ENCODE measurements around the gene DDIT4. TPM values are rescaled to one million over a fixed set of nuclear protein-coding genes. Genes with fewer than 3 reads are reported as not detected.

DDIT4 gene
- total and polyA plus RNA-seq, 2 of the 8 experiments (the other 6 are each of a cell fraction or from before 2014, with no cell fraction given): 47.4 to 108 TPM

- H3K18ac ChIP-seq (ENCODE audit: extremely low read depth, low read length): no peak overlapping the region
- H4K91ac ChIP-seq (replicated peaks; ENCODE audit: insufficient read length, low read length): no peak overlapping the region
- no peak overlapping the region for H2BK12ac ChIP-seq (ENCODE audit: low read depth, low read length)
- H3K23ac ChIP-seq (ENCODE audit: insufficient read length): no peak overlapping the region
- H2BK20ac ChIP-seq (ENCODE audit: low read length): no peak overlapping the region
- H3K9me3 ChIP-seq (ENCODE audit: insufficient read depth in 2 of 2, low read depth in 1 of 2, low read length in 1 of 2): no peaks in the 10 kb centered on the region
- H2BK120ac ChIP-seq (replicated peaks; ENCODE audit: low read depth, low read length): no peak overlapping the region
- no peaks in the 10 kb centered on the region for H4K20me1 ChIP-seq (replicated peaks in 1 of 2; ENCODE audit: control insufficient read depth in 1 of 2, insufficient read depth in 2 of 2, low read length in 2 of 2)
- no peaks in the 10 kb centered on the region for H3K79me2 ChIP-seq (ENCODE audit: control insufficient read depth in 1 of 2, insufficient read depth in 2 of 2, low read length in 2 of 2)
- no peak overlapping the region for H2AFZ ChIP-seq (ENCODE audit: low read length)
- no peak overlapping the region for H3K14ac ChIP-seq (ENCODE audit: insufficient read length)
- FAIRE-seq: no peak
- no peak overlapping the region for H3K4me3 ChIP-seq (ENCODE audit: extremely low read depth in 1 of 4, insufficient read depth in 2 of 4, low read depth in 3 of 4, low read length in 4 of 4)
- no peaks in the 10 kb centered on the region; a peak in 1 of 7 replicates for H3K27me3 ChIP-seq (replicated peaks in 1 of 4; ENCODE audit: control insufficient read depth in 3 of 4, extremely low read depth in 1 of 4, insufficient read depth in 3 of 4, low read length in 3 of 4)
- H2BK5ac ChIP-seq (ENCODE audit: low read depth, low read length): no peak overlapping the region
- H3K56ac ChIP-seq (replicated peaks; ENCODE audit: insufficient read length, low read depth, low read length): no peak overlapping the region
- H3K4me2 ChIP-seq (ENCODE audit: insufficient read depth in 1 of 2, low read depth in 2 of 2, low read length in 2 of 2): no peak overlapping the region
- peaks cover 8 to 14% (median 12%) of the 10 kb centered on the region in 4 experiments for H3K4me1 ChIP-seq (replicated peaks in 1 of 4; ENCODE audit: control insufficient read depth in 3 of 4, insufficient read depth in 4 of 4, low read length in 3 of 4)
- CTCF ChIA-PET (ENCODE audit: partially characterized antibody): interaction anchor here (1.3 to 2.3 kb wide), 4 partner anchors 10 to 30 kb away, joined by 4 to 9 read pairs (median 6); partner anchors contain the start of gene DDIT4
- TF ChIP-seq JUND (IDR thresholded peaks at IDR 0.05; ENCODE audit: low read length) (no peak), SIN3A (conservative IDR thresholded peaks at IDR 0.05 in 1 of 2, IDR thresholded peaks at IDR 0.05 in 1 of 2; ENCODE audit: low read depth in 1 of 2, low read length in 2 of 2) (no peak), RBBP5 (IDR thresholded peaks at IDR 0.05; ENCODE audit: borderline replicate concordance, low read depth, low read length) (no peak), SRF (IDR thresholded peaks at IDR 0.05; ENCODE audit: low read depth, low read length) (no peak), EZH2 (IDR thresholded peaks at IDR 0.05; ENCODE audit: low read depth, low read length, severe bottlenecking) (no peak), TAF1 (IDR thresholded peaks at IDR 0.05; ENCODE audit: low read depth, low read length) (no peak), CHD2 (IDR thresholded peaks at IDR 0.05; ENCODE audit: low read length) (no peak), KDM5A (IDR thresholded peaks at IDR 0.05; ENCODE audit: low read length) (no peak)
- 90% methylated on average over 3 of the region's 3 CpGs; no CpG with 5 or more reads in 1 of the 2 experiments for WGBS, 2 experiments (ENCODE audit: extremely low coverage in 1 of 2, insufficient coverage in 1 of 2, insufficient read length in 1 of 2, insufficient replicate concordance in 2 of 2, low coverage in 1 of 2, low lambda C conversion rate in 2 of 2, missing lambda C conversion rate in 1 of 2)
- no peaks in the 10 kb centered on the region for H3K23me2 ChIP-seq (ENCODE audit: low read depth, low read length)
- no peak overlapping the region for H3K4ac ChIP-seq (replicated peaks; ENCODE audit: insufficient read length, low read depth, low read length)
- no peak overlapping the region for H2AK5ac ChIP-seq (ENCODE audit: low read depth, low read length)
- POLR2A ChIA-PET (ENCODE audit: partially characterized antibody): interaction anchor here (1.2 to 24.2 kb wide), 5 partner anchors 9 to 30 kb away, joined by 3 to 673 read pairs (median 4); partner anchors contain the start of gene DDIT4
- no peak overlapping the region for H4K5ac ChIP-seq (ENCODE audit: insufficient read length, low read depth, low read length)
- no peak overlapping the region for H4K8ac ChIP-seq (ENCODE audit: extremely low read depth, insufficient read depth, low read length)
- H3K27ac ChIP-seq (ENCODE audit: low read depth, low read length): no peak overlapping the region
- H3K9ac ChIP-seq (replicated peaks in 1 of 4; ENCODE audit: extremely low read depth in 1 of 4, low read depth in 3 of 4, low read length in 3 of 4): no peak overlapping the region
- DNase-seq (ENCODE audit: low read depth in 1 of 2, low spot score in 2 of 2): no peak
- no peaks in the 10 kb centered on the region for H3K36me3 ChIP-seq (ENCODE audit: control insufficient read depth in 2 of 4, insufficient read depth in 4 of 4, low read length in 3 of 4)
- no peaks in the 10 kb centered on the region for H3K79me1 ChIP-seq (ENCODE audit: low read depth, low read length)
- no peak overlapping the region for H2BK15ac ChIP-seq (ENCODE audit: low read length)
Measured at GRCh38 chr10:72245949-72246525, 27.7 kb upstream of the DDIT4 start.

Measured in H1 (cell line).